ENCODE data around the gene TDRD12.
A peak's percentile ranks its signal among the peaks of the same experiment; 100 is the strongest.
"Not testable (repeated sequence)": the region's sequence is repeated elsewhere in the genome, so short reads cannot be mapped to it uniquely, and the experiment has no call there.

The TDRD12 gene

DNA sequence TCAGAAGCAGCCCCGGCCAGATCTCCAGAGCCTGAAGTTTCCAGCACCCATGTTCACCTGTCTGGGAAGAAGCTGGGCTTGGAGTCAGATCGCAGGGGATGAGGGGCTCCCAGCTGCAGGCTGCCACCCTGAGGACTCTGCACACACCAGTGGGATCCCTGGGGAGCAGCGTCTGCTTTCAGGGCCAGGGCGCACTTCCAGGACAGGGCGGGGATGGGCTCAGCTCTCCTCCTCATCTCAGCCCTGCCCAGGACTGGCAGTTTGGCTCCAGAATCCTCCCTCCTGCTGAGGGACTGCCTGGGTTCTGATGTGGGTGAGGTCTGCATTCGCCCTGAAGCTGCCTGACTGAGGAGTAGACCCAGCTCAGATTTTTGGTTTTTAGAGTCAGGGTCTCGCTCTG, 146.5 kb downstream of the TDRD12 start:
- no peak for DNase-seq (ENCODE audit: low read depth in 2 of 3, low spot score in 1 of 3)

GRCh38 chr19:32866564-32867265, 147.1 kb downstream of the TDRD12 start:
- DNase-seq (ENCODE audit: low read depth in 2 of 3, low spot score in 1 of 3): no peak

- not testable (repeated sequence) for DNase-seq (ENCODE audit: low read depth in 2 of 3, low spot score in 1 of 3)
Observed at GRCh38 chr19:32867436-32867835, 147.9 kb downstream of the TDRD12 start.

GRCh38 chr19:32868206-32868950, 148.8 kb downstream of the TDRD12 start:
- no peak for DNase-seq (ENCODE audit: low read depth in 2 of 3, low spot score in 1 of 3)

GRCh38 chr19:32869369-32869965, 149.9 kb downstream of the TDRD12 start, which contains the start of gene SLC7A9:
TSS of gene SLC7A9 (minus strand) at chr19:32869767. CDS start at chr19:32868534, 1,233 bp downstream.
- DNase-seq (ENCODE audit: low read depth in 2 of 3, low spot score in 1 of 3): no peak

GRCh38 chr19:32869966-32870573, 150.5 kb downstream of the TDRD12 start:
- no peak for DNase-seq (ENCODE audit: low read depth in 2 of 3, low spot score in 1 of 3)

DNA sequence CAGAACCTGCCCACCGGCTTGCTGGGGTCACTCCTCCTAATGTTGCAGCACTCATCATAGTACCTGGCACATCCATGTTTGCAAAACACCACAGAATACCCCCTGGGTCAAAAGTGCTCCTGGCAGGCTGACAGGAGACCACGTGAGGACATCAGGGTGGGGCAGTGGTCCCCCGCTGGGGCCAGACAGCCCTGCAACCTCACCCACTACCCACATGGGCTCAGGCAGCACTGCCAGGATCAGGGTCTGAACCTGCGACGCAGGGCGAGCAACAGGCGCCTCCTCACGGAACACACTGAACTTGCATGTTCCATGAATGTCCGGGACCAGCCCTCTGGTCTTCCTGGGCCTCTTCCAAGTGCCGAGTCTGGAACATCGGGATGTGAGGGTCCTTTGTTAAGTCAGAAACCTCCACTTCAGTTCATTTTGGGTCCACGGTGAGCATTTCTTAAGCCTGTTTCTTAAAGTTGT, 151.4 kb downstream of the TDRD12 start:
- DNase-seq (ENCODE audit: low read depth in 2 of 3, low spot score in 1 of 3): no peak

DNA sequence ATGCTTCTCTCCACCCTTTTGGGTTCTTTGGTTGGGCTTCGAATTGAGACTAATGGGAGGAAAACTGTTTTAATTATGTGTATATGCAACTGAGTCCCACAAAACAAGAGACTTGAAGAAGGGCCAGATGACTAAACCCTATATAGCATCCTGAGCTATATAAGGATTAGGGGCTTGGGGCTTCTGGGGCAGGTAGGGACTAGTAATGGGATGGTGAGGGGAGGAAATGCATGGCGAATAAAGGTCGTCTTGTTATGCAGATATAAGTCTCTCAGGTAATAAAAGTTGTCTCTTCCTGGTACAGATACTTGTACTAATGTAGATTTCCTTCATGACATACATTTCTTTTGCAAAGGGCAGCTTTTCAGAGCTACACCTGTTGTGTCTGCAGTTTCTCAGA, 152.8 kb downstream of the TDRD12 start:
- no peak for DNase-seq (ENCODE audit: low read depth in 2 of 3, low spot score in 1 of 3)

- peak in 1 of 3 donors; percentile 15 for DNase-seq (ENCODE audit: low read depth in 2 of 3, low spot score in 1 of 3)
Observed at GRCh38 chr19:32873247-32873959, 153.8 kb downstream of the TDRD12 start.

- DNase-seq (ENCODE audit: low read depth in 2 of 3, low spot score in 1 of 3): no peak
Observed at GRCh38 chr19:32874605-32875004, 155.0 kb downstream of the TDRD12 start.

- no peak for DNase-seq (ENCODE audit: low read depth in 2 of 3, low spot score in 1 of 3)
Observed at GRCh38 chr19:32875428-32875827, 155.9 kb downstream of the TDRD12 start.

- no peak for DNase-seq (ENCODE audit: low read depth in 2 of 3, low spot score in 1 of 3)
Observed at GRCh38 chr19:32876236-32876918, 156.8 kb downstream of the TDRD12 start.

DNA sequence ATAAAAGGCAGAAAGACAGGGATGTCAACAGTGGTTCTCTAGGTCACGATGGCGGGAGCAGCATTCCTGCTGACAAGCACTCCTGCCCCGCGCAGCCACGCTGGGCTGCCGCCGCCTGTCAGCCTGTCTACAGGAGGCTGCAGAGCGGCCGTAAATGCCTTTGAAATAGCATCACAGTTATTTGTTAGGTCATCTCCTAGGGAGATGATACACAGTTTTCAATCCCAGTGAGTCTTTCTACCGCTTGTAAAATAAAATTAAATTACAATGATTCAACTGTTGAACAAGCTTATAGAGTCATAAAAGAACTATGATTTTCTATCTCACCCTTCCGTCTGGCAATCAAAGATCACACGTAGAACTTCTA, 157.3 kb downstream of the TDRD12 start:
- no peak for DNase-seq (ENCODE audit: low read depth in 2 of 3, low spot score in 1 of 3)

Data from stimulated activated CD4-positive, alpha-beta T cell treated with anti-CD3 and anti-CD28 coated beads, Interleukin-12 subunit alpha, Interleukin-12 subunit beta, amount 100 ng/mL, for 48 hours (primary cell).